A673 (cell line): Measurements from ENCODE around the gene UPF3A. TPM values are rescaled to one million over a fixed set of nuclear protein-coding genes. Genes with fewer than 3 reads are reported as not detected.
A peak's percentile ranks its signal among the peaks of the same experiment; 100 is the strongest.
"Not testable (repeated sequence)": the region's sequence is repeated elsewhere in the genome, so short reads cannot be mapped to it uniquely, and the experiment has no call there.

ENCODE experiments used
- BruUV-seq: library from RNA; stranded (reverse); fragments of 400-500 nt; replicated peaks from 2 replicates; lab custom pipeline; 2021; lab: Mats Ljungman, UMichigan
- CTCF ChIA-PET: fragments of 300-600 bp; sonication (Branson Sonifier 250); formaldehyde crosslinking; loops from one replicate; lab custom pipeline; 2022; ENCODE audit warnings: antibody characterized with exemption; lab: Charles Lee
- POLR2A ChIA-PET: fragments of 300-600 bp; sonication (Branson Sonifier 250); formaldehyde crosslinking; loops from one replicate; lab custom pipeline; 2022; ENCODE audit warnings: antibody characterized with exemption; ENCODE audit not compliant: low non-redundant PET; lab: Charles Lee
- DNase-seq: peaks from one replicate; pipeline ENCODE4 v3.0.0-alpha.2; 2015; ENCODE audit warnings: low spot score
- H3K27ac ChIP-seq: fragments of 200-600 bp; sonication (generic); 2 replicates; pipeline ENCODE4 v1.5.1; 2016; ENCODE audit warnings: mixed run types, low read depth, mild to moderate bottlenecking, mixed read lengths, antibody characterized with exemption, low read length; ENCODE audit not compliant: poor library complexity, severe bottlenecking
- H3K27me3 ChIP-seq: fragments of 200-600 bp; sonication (generic); replicated peaks from 2 replicates; pipeline ENCODE4 v1.6.1; 2017; ENCODE audit warnings: mixed run types, low read depth, mild to moderate bottlenecking, mixed read lengths, antibody characterized with exemption, low read length; ENCODE audit not compliant: insufficient read depth, poor library complexity
- H3K36me3 ChIP-seq: fragments of 200-600 bp; sonication (generic); 2 replicates; pipeline ENCODE4 v1.6.1; 2016; ENCODE audit warnings: mixed run types, mild to moderate bottlenecking, mixed read lengths, antibody characterized with exemption, low read length; ENCODE audit not compliant: insufficient read depth, poor library complexity, severe bottlenecking
- H3K4me1 ChIP-seq: fragments of 200-600 bp; sonication (generic); 2 replicates; pipeline ENCODE4 v1.6.1; 2017; ENCODE audit warnings: mixed run types, mild to moderate bottlenecking, mixed read lengths, antibody characterized with exemption, low read length; ENCODE audit not compliant: insufficient read depth, poor library complexity, severe bottlenecking
- H3K4me3 ChIP-seq: fragments of 200-600 bp; sonication (generic); 2 replicates; pipeline ENCODE4 v1.5.1; 2016; ENCODE audit warnings: low read depth, mixed run types, mild to moderate bottlenecking, mixed read lengths, low read length; ENCODE audit not compliant: poor library complexity, severe bottlenecking
- H3K9me3 ChIP-seq: fragments of 200-600 bp; sonication (generic); 2 replicates; pipeline ENCODE4 v1.6.1; 2016; ENCODE audit warnings: mixed run types, low read depth, mild to moderate bottlenecking, mixed read lengths, antibody characterized with exemption, low read length; ENCODE audit not compliant: poor library complexity, severe bottlenecking
- EZH2 ChIP-seq: fragments of 200-600 bp; sonication (generic); IDR thresholded peaks from 2 replicates; pipeline ENCODE4 v1.6.1; 2017; ENCODE audit warnings: borderline replicate concordance, low read depth, mild to moderate bottlenecking, mixed read lengths, antibody characterized with exemption, low read length; ENCODE audit not compliant: poor library complexity, severe bottlenecking
- intact Hi-C: fragments of 100-400 bp; cut with micrococcal nuclease; formaldehyde crosslinking; loops from one replicate; pipeline ENCODE4 v1.10.0; 2022; ENCODE audit not compliant: unreplicated experiment
- total RNA-seq: library from RNA; stranded (reverse); gene quantifications from 2 replicates; pipeline ENCODE4 v1.2.3, GENCODE V29; 2021
- TF ChIP-seq, protein P1 (sequence below): fragments of 300-800, 200-600 bp; sonication (generic); conservative IDR thresholded peaks from 2 replicates; pipeline ENCODE4 v1.5.1; 2017; ENCODE audit warnings: low read depth, mild to moderate bottlenecking, antibody characterized with exemption, low read length, moderate library complexity, mixed read lengths

Gene UPF3A
- total RNA-seq, 1 experiment from 2014 or later, result 32.0 TPM

GRCh38 chr13:114328595-114328994 lies 47.2 kb downstream of the UPF3A start:
- ChIA-PET CTCF (no interaction called here), POLR2A (no interaction called here)
- DNase-seq, result no peak
- Histone ChIP-seq H3K27ac (no peak overlapping the region), H3K4me3 (no peak overlapping the region), H3K9me3 (no peaks in the 10 kb centered on the region), H3K4me1 (peaks cover 1% of the 10 kb centered on the region), H3K27me3 (no peaks in the 10 kb centered on the region), H3K36me3 (peaks cover 31% of the 10 kb centered on the region)
- TF ChIP-seq, protein P1, sequence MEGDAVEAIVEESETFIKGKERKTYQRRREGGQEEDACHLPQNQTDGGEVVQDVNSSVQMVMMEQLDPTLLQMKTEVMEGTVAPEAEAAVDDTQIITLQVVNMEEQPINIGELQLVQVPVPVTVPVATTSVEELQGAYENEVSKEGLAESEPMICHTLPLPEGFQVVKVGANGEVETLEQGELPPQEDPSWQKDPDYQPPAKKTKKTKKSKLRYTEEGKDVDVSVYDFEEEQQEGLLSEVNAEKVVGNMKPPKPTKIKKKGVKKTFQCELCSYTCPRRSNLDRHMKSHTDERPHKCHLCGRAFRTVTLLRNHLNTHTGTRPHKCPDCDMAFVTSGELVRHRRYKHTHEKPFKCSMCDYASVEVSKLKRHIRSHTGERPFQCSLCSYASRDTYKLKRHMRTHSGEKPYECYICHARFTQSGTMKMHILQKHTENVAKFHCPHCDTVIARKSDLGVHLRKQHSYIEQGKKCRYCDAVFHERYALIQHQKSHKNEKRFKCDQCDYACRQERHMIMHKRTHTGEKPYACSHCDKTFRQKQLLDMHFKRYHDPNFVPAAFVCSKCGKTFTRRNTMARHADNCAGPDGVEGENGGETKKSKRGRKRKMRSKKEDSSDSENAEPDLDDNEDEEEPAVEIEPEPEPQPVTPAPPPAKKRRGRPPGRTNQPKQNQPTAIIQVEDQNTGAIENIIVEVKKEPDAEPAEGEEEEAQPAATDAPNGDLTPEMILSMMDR, result no peak
- TF ChIP-seq EZH2, result no peak
- intact Hi-C loops, result no loop called here
- BruUV-seq, result no TSS peak

DNA sequence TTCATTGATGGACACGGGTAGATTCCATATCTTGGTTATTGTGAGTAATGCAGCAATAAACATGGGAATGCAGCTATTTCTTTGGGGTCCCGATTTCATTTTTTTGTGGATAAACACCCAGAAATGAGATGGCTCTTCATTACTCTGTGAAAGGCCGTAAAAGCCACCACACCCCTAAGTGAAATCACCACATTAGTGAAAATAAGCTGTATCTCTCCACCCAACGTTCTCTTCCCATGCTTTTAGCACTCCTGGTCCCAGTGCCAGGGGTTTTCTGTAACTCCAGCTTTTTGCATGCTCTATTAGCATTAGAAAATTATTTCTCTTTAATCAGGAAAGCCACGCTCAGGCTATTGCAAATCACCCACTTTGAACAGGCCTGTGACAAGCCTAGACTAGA lies 48.7 kb downstream of the UPF3A start:
- peaks cover 6% of the 10 kb centered on the region for H3K4me1 ChIP-seq
- POLR2A ChIA-PET, result no interaction called here
- H3K27me3 ChIP-seq, result no peaks in the 10 kb centered on the region
- TF ChIP-seq, protein P1, result no peak
- no peak for TF ChIP-seq EZH2
- CTCF ChIA-PET, result no interaction called here
- peaks cover 16% of the 10 kb centered on the region for H3K36me3 ChIP-seq
- H3K4me3 ChIP-seq, result no peak overlapping the region
- H3K9me3 ChIP-seq, result no peaks in the 10 kb centered on the region
- no peak overlapping the region for H3K27ac ChIP-seq
- DNase-seq, result no peak
- intact Hi-C loops, result no loop called here
- BruUV-seq, result no TSS peak

- H3K36me3 ChIP-seq, H3K27ac ChIP-seq, BruUV-seq, intact Hi-C loops, H3K27me3 ChIP-seq, H3K4me3 ChIP-seq, H3K4me1 ChIP-seq, CTCF ChIA-PET, H3K9me3 ChIP-seq, POLR2A ChIA-PET: not testable (repeated sequence)
- DNase-seq, result peak; percentile 40
Observed at GRCh38 chr13:114333881-114334280, 52.5 kb downstream of the UPF3A start.

- H3K27me3 ChIP-seq, result no peaks in the 10 kb centered on the region
- intact Hi-C loops, result no loop called here
- DNase-seq, result no peak
- ChIA-PET POLR2A (no interaction called here), CTCF (no interaction called here)
- no peak for TF ChIP-seq EZH2
- TF ChIP-seq, protein P1, result no peak
- no peaks in the 10 kb centered on the region for H3K36me3 ChIP-seq
- H3K4me3 ChIP-seq, result no peak overlapping the region
- peaks cover 6% of the 10 kb centered on the region for H3K4me1 ChIP-seq
- H3K27ac ChIP-seq, result no peak overlapping the region
- no peaks in the 10 kb centered on the region for H3K9me3 ChIP-seq
- no TSS peak for BruUV-seq
Observed at GRCh38 chr13:114334305-114335053, 53.1 kb downstream of the UPF3A start.

DNA sequence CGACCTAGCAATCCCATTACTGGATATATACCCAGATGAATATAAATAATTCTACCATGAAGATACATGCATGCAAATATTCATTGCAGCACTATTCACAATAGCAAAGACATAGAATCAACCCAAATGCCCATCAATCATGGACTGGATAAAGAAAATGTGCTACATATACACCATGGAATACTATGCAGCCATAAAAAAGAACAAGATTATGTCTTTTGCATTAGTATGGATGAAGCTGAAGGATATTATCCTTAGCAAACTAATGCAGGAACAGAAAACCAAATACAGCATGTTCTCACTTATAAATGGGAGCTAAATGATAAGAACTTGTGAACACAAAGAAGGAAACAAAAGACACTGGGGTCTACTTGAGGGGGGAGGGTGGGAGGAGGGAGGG lies 55.1 kb downstream of the UPF3A start:
- H3K9me3 ChIP-seq, POLR2A ChIA-PET, intact Hi-C loops, H3K36me3 ChIP-seq, CTCF ChIA-PET, H3K27ac ChIP-seq, H3K4me1 ChIP-seq, DNase-seq, H3K27me3 ChIP-seq, H3K4me3 ChIP-seq, BruUV-seq: not testable (repeated sequence)
